ENCODE results near the gene TMEM80.
"Not testable (repeated sequence)": the region's sequence is repeated elsewhere in the genome, so short reads cannot be mapped to it uniquely, and the experiment has no call there.

The TMEM80 gene

GRCh38 chr11:695538-696248 is at the start of gene TMEM80:
TMEM80 (plus strand) TSS chr11:695816; CDS start chr11:695828, 12 bp downstream.
- peak; percentile 94 to 95 for DNase-seq (ENCODE audit: low read depth in 2 of 2)

- no peak for DNase-seq (ENCODE audit: low read depth in 2 of 2)
Observed at GRCh38 chr11:646214-646613, 49.4 kb upstream of the TMEM80 start.

GRCh38 chr11:647672-648158 is 47.9 kb upstream of the TMEM80 start:
- not testable (repeated sequence) for DNase-seq (ENCODE audit: low read depth in 2 of 2)

- no peak for DNase-seq (ENCODE audit: low read depth in 2 of 2)
Observed at GRCh38 chr11:650482-650881, 45.1 kb upstream of the TMEM80 start.

- DNase-seq (ENCODE audit: low read depth in 2 of 2) = not testable (repeated sequence)
Observed at GRCh38 chr11:653136-653535, 42.5 kb upstream of the TMEM80 start.

- no peak for DNase-seq (ENCODE audit: low read depth in 2 of 2)
Observed at GRCh38 chr11:653837-654236, 41.8 kb upstream of the TMEM80 start.

- not testable (repeated sequence) for DNase-seq (ENCODE audit: low read depth in 2 of 2)
Observed at GRCh38 chr11:654444-654843, 41.2 kb upstream of the TMEM80 start.

DNA sequence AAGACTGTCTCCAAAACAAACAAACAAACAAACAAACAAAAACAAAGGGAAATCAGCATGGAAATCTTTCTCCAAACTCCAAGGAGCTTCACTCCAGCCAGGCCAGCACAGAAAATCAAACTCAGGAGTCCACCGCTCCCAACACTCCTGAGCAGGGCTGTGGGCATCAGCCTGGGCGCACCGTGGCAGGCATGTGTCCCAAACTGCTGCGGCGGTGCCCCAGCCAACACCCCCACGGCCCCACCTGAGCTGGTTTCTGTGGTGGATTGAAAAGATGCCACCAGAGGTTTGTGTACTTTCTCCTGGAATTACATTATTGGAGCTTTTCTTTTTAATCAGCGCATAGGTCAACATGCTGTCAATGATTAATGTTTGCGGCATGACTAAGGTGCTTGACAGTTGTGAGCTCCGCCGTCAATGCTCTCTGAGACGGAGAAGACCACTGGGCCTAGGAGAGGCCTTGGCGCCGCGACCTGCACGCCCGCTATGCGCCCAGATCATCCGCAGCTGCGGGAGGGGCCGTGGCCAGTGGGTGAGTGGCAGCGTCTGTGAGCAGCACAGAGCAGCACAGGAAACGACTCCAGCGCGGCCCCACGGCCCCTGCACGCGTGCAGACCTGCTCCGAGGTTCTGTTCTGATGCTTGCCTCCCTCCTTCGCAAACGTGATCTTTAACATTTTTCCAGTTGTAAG is 40.4 kb upstream of the TMEM80 start:
- no peak for DNase-seq (ENCODE audit: low read depth in 2 of 2)

DNA sequence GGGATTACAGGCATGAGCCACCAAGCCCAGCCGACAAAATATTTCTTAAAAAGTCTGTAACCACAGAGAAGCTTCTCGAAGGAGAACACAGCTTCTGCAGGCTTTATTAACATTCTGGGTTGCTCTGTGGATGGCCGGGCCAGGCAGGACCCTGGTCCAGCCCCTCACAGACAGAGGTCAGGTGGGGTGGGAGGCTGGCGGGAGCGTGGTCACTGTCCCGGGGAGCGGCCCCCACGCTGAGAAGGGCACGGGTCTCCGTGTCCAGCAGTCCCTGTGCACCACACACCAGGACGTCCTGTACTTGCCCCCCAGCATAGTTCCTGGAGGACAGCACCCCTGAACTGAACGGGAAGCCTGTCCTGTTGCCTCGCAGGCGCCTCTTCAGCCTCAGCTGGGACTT is 39.2 kb upstream of the TMEM80 start:
- DNase-seq (ENCODE audit: low read depth in 2 of 2) = no peak

GRCh38 chr11:656866-657265 is 38.8 kb upstream of the TMEM80 start:
- no peak for DNase-seq (ENCODE audit: low read depth in 2 of 2)

- no peak for DNase-seq (ENCODE audit: low read depth in 2 of 2)
Observed at GRCh38 chr11:657691-658126, 37.9 kb upstream of the TMEM80 start.

- no peak for DNase-seq (ENCODE audit: low read depth in 2 of 2)
Observed at GRCh38 chr11:659532-660085, 36.0 kb upstream of the TMEM80 start.

- no peak for DNase-seq (ENCODE audit: low read depth in 2 of 2)
Observed at GRCh38 chr11:660281-660680, 35.3 kb upstream of the TMEM80 start.

- no peak for DNase-seq (ENCODE audit: low read depth in 2 of 2)
Observed at GRCh38 chr11:660681-661444, 34.8 kb upstream of the TMEM80 start.

GRCh38 chr11:662689-663274 is 32.8 kb upstream of the TMEM80 start:
- DNase-seq (ENCODE audit: low read depth in 2 of 2) = no peak

GRCh38 chr11:665062-665703 is 30.4 kb upstream of the TMEM80 start:
- DNase-seq (ENCODE audit: low read depth in 2 of 2) = no peak

- DNase-seq (ENCODE audit: low read depth in 2 of 2) = no peak
Observed at GRCh38 chr11:665704-666281, 29.8 kb upstream of the TMEM80 start.

DNA sequence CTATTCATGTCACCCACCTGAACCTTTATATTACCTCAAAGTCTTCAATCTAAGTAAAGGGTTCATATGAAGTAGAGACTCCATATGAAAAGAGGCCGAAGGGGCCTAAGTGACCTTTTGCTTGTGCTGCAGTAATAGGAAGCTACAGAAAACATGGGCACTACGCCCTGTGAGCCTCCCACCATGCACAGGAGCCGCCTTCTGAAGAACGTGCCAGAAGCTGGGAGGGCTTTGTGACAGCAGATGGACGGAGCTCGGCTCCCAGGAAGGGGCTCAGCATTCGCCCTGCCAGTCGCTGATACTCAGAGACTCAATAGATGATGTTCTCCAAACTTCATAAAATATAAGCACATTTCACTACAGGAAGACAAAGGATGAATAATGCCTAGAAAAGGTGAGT is 21.8 kb upstream of the TMEM80 start:
- DNase-seq (ENCODE audit: low read depth in 2 of 2) = no peak

DNA sequence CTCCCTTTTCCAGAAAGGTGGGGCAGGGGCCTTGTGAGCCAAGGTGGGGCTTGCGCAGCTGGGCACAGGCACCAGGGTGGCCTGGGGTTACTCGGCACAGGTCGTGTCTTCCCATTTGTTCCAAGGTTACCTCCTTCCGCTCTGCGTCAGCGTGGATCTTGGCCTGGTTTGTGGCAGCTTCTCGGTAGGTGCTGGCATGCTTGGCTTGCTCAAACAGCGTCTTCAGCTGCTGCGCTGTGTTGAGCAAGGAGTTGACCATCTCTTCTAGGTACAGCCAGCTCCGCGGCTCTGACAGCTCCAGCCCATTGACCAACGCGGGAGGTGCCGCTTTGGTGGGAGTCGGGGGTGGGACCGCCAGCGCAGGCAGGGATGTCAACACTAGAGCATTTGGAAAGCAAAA is 21.2 kb upstream of the TMEM80 start:
- no peak for DNase-seq (ENCODE audit: low read depth in 2 of 2)

- no peak for DNase-seq (ENCODE audit: low read depth in 2 of 2)
Observed at GRCh38 chr11:678297-678696, 17.3 kb upstream of the TMEM80 start.

Measured in fibroblast of skin of left biceps (primary cell).